Stomach (tissue), 9 donors: ENCODE measurements around the gene PACS2. TPM values are rescaled to one million over a fixed set of nuclear protein-coding genes. Genes with fewer than 3 reads are reported as not detected.
"Not testable (repeated sequence)": the region's sequence is repeated elsewhere in the genome, so short reads cannot be mapped to it uniquely, and the experiment has no call there.

Experiments
- DNase-seq, 2 donors: peaks; one replicate each; pipeline versions ENCODE4 v3.0.0 to v3.0.0-alpha.2; 2013 to 2019
- H3K27ac ChIP-seq, 5 donors: fragments of 200-600 bp in 4 of 5; sonication (generic) in 4 of 5; one replicate each; pipeline ENCODE4 v1.5.1; 2013 to 2019; ENCODE audit warnings: mild to moderate bottlenecking in 1 of 5, moderate library complexity in 1 of 5
- H3K27me3 ChIP-seq, 3 donors: fragments of 200-600 bp; sonication (generic); one replicate each; pipeline ENCODE4 v1.5.1; 2017 to 2019; ENCODE audit warnings: mixed run types in 1 of 3
- H3K36me3 ChIP-seq, 4 donors: fragments of 200-600 bp; sonication (generic); 1 replicate in 3 of 4; 2 replicates in 1 of 4; pipeline ENCODE4 v1.5.1; 2016 to 2019
- H3K4me1 ChIP-seq, 4 donors: fragments of 200-600 bp; sonication (generic); one replicate each; pipeline ENCODE4 v1.5.1; 2016 to 2019
- H3K4me3 ChIP-seq, 4 donors: fragments of 200-600 bp; sonication (generic) in 3 of 4; one replicate each; pipeline ENCODE4 v1.5.1; 2016 to 2019; ENCODE audit warnings: mild to moderate bottlenecking in 1 of 4
- H3K9me3 ChIP-seq, 4 donors: fragments of 200-600 bp; sonication (generic); one replicate each; pipeline ENCODE4 v1.5.1; 2016 to 2019
- EP300 ChIP-seq: sonication (generic); formaldehyde crosslinking; IDR thresholded peaks from one replicate; pipeline ENCODE4 v1.6.1; 2017; ENCODE audit warnings: antibody characterized with exemption
- POLR2A ChIP-seq, 4 donors: fragments of 450-650 bp; IDR thresholded peaks; one replicate each; pipeline ENCODE4 v1.6.1; 2016; ENCODE audit warnings: antibody characterized with exemption in 4 of 4, control low read depth in 2 of 4, mild to moderate bottlenecking in 1 of 4, moderate library complexity in 1 of 4
- POLR2AphosphoS5 ChIP-seq, 3 donors: sonication (generic); formaldehyde crosslinking; IDR thresholded peaks; one replicate each; pipeline ENCODE4 v1.6.1; 2016; ENCODE audit warnings: antibody characterized with exemption in 3 of 3
- WGBS, 5 donors: extraction: QIAGEN DNeasy Blood & Tissue Kit in 3 of 5; methylation state at CpG; one replicate each; pipeline versions ENCODE4 v1.1.5 to v1.1.7; 2013 to 2018; 5-methylcytosine and 5-hydroxymethylcytosine counted together
- intact Hi-C: fragments of 100-400 bp; cut with DNase I; formaldehyde crosslinking; loops from one replicate; pipeline ENCODE4 v1.15.1; 2023; ENCODE audit warnings: low total_unique reads
- polyA plus RNA-seq, 3 donors: library from polyadenylated mRNA; stranded (reverse); fragments of 200-250 nt; gene quantifications; one replicate each; pipeline ENCODE4 v1.2.3, GENCODE V29; 2013
- total RNA-seq, 5 donors: library from RNA; depleted of rRNA; stranded (reverse); fragments of >200 nt; gene quantifications; one replicate each; pipeline versions ENCODE4 v1.1.0 to v1.2.3, GENCODE V29; 2014 to 2016
- TF ChIP-seq, protein P1 (sequence below), 7 experiments: fragments of 450-650 bp in 4 of 7; fragments of 200-600 bp in 3 of 7; sonication (generic) in 3 of 7; IDR thresholded peaks; one replicate each; pipeline ENCODE4 v1.5.1; 2016 to 2019; ENCODE audit warnings: antibody characterized with exemption in 7 of 7, control low read depth in 2 of 7, mild to moderate bottlenecking in 1 of 7
- donor health status: healthy with polysubstance abuse.
- donor health status: Bipolar disorder and iron deficiency.
- donor health status: healthy.

Gene PACS2
- total and polyA plus RNA-seq, 8 donors = 23.4 to 209 (median 48.8) TPM

GRCh38 chr14:105357626-105358025 is 43.1 kb downstream of the PACS2 start:
- intact Hi-C loops = no loop called here
- peaks cover 3 to 68% (median 52%) of the 10 kb centered on the region in 4 donors for H3K36me3 ChIP-seq
- no peak overlapping the region for H3K27ac ChIP-seq
- H3K4me1 ChIP-seq = no peaks in the 10 kb centered on the region
- WGBS, 5 donors = 94 to 96% (median 96%) methylated on average over 14 to 17 of the region's 17 CpGs
- no peaks in the 10 kb centered on the region for H3K27me3 ChIP-seq
- TF ChIP-seq POLR2A (IDR thresholded peaks at IDR 0.05) = no peak
- TF ChIP-seq, protein P1, sequence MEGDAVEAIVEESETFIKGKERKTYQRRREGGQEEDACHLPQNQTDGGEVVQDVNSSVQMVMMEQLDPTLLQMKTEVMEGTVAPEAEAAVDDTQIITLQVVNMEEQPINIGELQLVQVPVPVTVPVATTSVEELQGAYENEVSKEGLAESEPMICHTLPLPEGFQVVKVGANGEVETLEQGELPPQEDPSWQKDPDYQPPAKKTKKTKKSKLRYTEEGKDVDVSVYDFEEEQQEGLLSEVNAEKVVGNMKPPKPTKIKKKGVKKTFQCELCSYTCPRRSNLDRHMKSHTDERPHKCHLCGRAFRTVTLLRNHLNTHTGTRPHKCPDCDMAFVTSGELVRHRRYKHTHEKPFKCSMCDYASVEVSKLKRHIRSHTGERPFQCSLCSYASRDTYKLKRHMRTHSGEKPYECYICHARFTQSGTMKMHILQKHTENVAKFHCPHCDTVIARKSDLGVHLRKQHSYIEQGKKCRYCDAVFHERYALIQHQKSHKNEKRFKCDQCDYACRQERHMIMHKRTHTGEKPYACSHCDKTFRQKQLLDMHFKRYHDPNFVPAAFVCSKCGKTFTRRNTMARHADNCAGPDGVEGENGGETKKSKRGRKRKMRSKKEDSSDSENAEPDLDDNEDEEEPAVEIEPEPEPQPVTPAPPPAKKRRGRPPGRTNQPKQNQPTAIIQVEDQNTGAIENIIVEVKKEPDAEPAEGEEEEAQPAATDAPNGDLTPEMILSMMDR (IDR thresholded peaks at IDR 0.05) = no peak
- no peak for TF ChIP-seq EP300
- TF ChIP-seq POLR2AphosphoS5 (IDR thresholded peaks at IDR 0.05) = no peak
- DNase-seq = no peak
- no peak overlapping the region for H3K4me3 ChIP-seq
- H3K9me3 ChIP-seq = no peaks in the 10 kb centered on the region

DNA sequence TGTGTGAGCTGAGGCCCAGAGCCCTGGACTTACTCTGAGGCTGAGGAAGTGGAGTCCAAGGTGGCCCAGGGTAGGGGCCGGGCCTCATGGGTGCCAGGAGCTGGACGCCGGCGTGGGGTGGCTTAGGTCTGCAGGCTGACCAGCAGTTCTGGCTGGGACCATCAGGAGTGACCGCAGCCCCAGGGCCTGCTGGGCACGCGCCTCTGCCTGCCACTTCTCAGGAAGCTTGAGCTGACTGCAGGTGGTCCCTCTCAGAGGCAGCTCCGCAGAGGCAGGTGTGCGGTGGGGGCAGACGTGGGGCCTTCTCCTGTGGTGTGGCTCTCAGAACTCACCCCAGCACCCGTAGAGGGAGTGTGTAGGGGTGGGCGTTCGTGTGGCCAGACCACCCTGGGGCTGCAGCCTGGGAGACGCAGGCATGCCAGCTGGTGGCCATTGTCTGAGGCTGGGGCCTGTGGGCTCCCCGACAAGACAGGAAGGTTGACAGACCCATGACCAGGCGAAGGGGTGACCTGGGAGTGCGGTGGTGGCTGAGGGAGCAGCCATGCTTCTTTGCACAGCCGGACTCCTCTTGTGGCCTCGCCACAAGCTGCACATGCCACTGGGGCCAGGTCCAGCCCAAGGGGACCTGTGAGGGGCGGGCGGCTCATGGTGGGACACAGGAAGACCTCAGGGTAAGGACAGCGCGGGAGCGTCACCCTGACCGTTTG is 43.7 kb downstream of the PACS2 start:
- no peak overlapping the region for H3K4me3 ChIP-seq
- intact Hi-C loops = no loop called here

DNA sequence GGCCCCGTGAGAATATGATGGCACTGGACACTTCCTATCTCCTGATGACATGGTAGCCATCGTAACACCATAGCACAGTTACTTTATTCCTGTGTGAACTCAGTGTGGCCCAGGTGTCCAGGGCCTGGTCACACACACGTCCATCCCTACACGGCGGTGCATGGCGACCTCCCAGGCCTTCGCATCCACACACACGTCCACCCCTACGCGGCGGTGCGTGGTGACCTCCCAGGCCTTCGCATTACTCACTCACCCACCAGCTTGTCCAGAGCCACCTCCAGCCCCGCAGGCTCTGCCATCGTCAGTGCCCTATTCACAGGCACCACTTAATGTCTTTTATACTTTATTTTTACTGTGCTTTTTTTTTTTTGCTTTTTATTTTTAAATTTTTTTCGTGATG is 44.4 kb downstream of the PACS2 start:
- Histone ChIP-seq H3K27ac (no peak overlapping the region), H3K4me3 (no peak overlapping the region), H3K36me3 (peaks cover 0 to 64% (median 46%) of the 10 kb centered on the region in 4 donors), H3K27me3 (no peaks in the 10 kb centered on the region), H3K4me1 (peaks cover 0 to 4% (median 2%) of the 10 kb centered on the region in 4 donors), H3K9me3 (no peaks in the 10 kb centered on the region)
- 92 to 97% (median 94%) methylated on average over 16 of the region's 16 CpGs for WGBS, 5 donors
- DNase-seq = no peak
- TF ChIP-seq, protein P1 (IDR thresholded peaks at IDR 0.05) = no peak
- TF ChIP-seq POLR2AphosphoS5 (IDR thresholded peaks at IDR 0.05) (no peak), POLR2A (IDR thresholded peaks at IDR 0.05) (no peak), EP300 (no peak)
- intact Hi-C loops = no loop called here

More for the DNA sequence above, 43.7 kb downstream of the PACS2 start:
- H3K27ac ChIP-seq = no peak overlapping the region
- no peaks in the 10 kb centered on the region for H3K27me3 ChIP-seq
- H3K9me3 ChIP-seq = no peaks in the 10 kb centered on the region
- peaks cover 3 to 68% (median 52%) of the 10 kb centered on the region in 4 donors for H3K36me3 ChIP-seq
- 86 to 97% (median 96%) methylated on average over 8 to 25 of the region's 25 CpGs for WGBS, 5 donors
- TF ChIP-seq POLR2AphosphoS5 (IDR thresholded peaks at IDR 0.05) (no peak), POLR2A (IDR thresholded peaks at IDR 0.05) (no peak), EP300 (no peak)
- TF ChIP-seq, protein P1 (IDR thresholded peaks at IDR 0.05) = no peak
- DNase-seq = no peak
- no peaks in the 10 kb centered on the region for H3K4me1 ChIP-seq

DNA sequence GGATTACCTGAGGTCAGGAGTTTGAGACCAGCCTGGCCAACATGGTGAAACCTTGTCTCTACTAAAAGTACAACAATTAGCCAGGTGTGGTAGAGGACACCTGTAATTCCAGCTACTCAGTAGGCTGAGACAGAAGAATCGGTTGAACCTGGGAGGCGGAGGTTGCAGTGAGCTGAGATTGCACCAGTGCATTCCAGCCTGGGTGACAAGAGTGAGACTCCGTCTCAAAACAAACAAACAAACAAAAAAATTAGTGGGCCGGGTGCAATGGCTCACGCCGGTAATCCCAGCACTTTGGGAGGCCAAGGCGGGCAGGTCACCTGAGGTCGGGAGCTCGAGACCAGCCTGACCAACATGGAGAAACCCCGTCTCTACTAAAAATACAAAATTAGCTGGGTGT is 46.9 kb downstream of the PACS2 start:
- H3K27ac ChIP-seq, H3K9me3 ChIP-seq, H3K27me3 ChIP-seq, DNase-seq, H3K4me3 ChIP-seq, intact Hi-C loops: not testable (repeated sequence)
- 93 to 98% (median 94%) methylated on average over 9 to 10 of the region's 10 CpGs for WGBS, 5 donors
- peaks cover 0 to 15% (median 11%) of the 10 kb centered on the region in 4 donors for H3K4me1 ChIP-seq
- peaks cover 0 to 39% (median 22%) of the 10 kb centered on the region in 4 donors for H3K36me3 ChIP-seq
